HEK293T (cell line): ENCODE data around the gene LAMC2.

Experiments used
- BHLHE40 ChIP-seq: fragments of 450-650 bp; IDR thresholded peaks from 2 replicates; pipeline ENCODE4 v1.6.1; 2016; ENCODE audit warnings: mild to moderate bottlenecking, moderate library complexity, borderline replicate concordance
- FOXA1 ChIP-seq: fragments of 450-650 bp; IDR thresholded peaks from 2 replicates; pipeline ENCODE4 v1.6.1; 2016; ENCODE audit warnings: mild to moderate bottlenecking
- FOXK2 ChIP-seq: fragments of 450-650 bp; IDR thresholded peaks from 2 replicates; pipeline ENCODE4 v1.6.1; 2016; ENCODE audit warnings: mild to moderate bottlenecking
- FOXM1 ChIP-seq: fragments of 450-650 bp; IDR thresholded peaks from 2 replicates; pipeline ENCODE4 v1.6.1; 2017; ENCODE audit warnings: mild to moderate bottlenecking, borderline replicate concordance
- HDGF ChIP-seq: fragments of 450-650 bp; IDR thresholded peaks from 2 replicates; pipeline ENCODE4 v1.6.1; 2017; ENCODE audit warnings: antibody characterized with exemption, borderline replicate concordance
- NFRKB ChIP-seq: fragments of 450-650 bp; IDR thresholded peaks from 2 replicates; pipeline ENCODE4 v1.6.1; 2016; ENCODE audit warnings: mild to moderate bottlenecking, moderate library complexity
- SP1 ChIP-seq: fragments of 450-650 bp; IDR thresholded peaks from 2 replicates; pipeline ENCODE4 v1.6.1; 2017
- SUZ12 ChIP-seq: fragments of 450-650 bp; IDR thresholded peaks from 2 replicates; pipeline ENCODE4 v1.6.1; 2016; ENCODE audit warnings: mild to moderate bottlenecking
- ZNF384 ChIP-seq: fragments of 450-650 bp; IDR thresholded peaks from 2 replicates; pipeline ENCODE4 v1.6.1; 2016
- TF ChIP-seq, protein P1 (sequence below): fragments of 450-650 bp; IDR thresholded peaks from 2 replicates; pipeline ENCODE4 v1.6.1; 2016

GRCh38 chr1:183237046-183237445, 51.0 kb downstream of the LAMC2 start:
- TF ChIP-seq, protein P1, sequence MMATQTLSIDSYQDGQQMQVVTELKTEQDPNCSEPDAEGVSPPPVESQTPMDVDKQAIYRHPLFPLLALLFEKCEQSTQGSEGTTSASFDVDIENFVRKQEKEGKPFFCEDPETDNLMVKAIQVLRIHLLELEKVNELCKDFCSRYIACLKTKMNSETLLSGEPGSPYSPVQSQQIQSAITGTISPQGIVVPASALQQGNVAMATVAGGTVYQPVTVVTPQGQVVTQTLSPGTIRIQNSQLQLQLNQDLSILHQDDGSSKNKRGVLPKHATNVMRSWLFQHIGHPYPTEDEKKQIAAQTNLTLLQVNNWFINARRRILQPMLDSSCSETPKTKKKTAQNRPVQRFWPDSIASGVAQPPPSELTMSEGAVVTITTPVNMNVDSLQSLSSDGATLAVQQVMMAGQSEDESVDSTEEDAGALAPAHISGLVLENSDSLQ, result no peak
- no peak for TF ChIP-seq FOXA1
- TF ChIP-seq FOXM1, result no peak
- no peak for TF ChIP-seq SP1
- TF ChIP-seq ZNF384, result no peak
- no peak for TF ChIP-seq NFRKB
- TF ChIP-seq FOXK2, result no peak
- TF ChIP-seq BHLHE40, result no peak
- TF ChIP-seq HDGF, result no peak
- TF ChIP-seq SUZ12, result no peak
